Large intestine (tissue), 3 donors: ENCODE measurements around the gene CEMIP2. TPM values are rescaled to one million over a fixed set of nuclear protein-coding genes. Genes with fewer than 3 reads are reported as not detected.

Source experiments
- DNase-seq, 2 donors: peaks; one replicate each; pipeline versions ENCODE4 v3.0.0 to v3.0.0-alpha.2; 2013
- H3K27ac ChIP-seq: one replicate; pipeline ENCODE4 v1.5.1; 2013; ENCODE audit warnings: low read length
- H3K27me3 ChIP-seq: 2 replicates; pipeline ENCODE4 v1.6.1; 2013; ENCODE audit warnings: low read length; ENCODE audit not compliant: control insufficient read depth, insufficient read depth
- H3K36me3 ChIP-seq: 2 replicates; pipeline ENCODE4 v1.6.1; 2013; ENCODE audit warnings: low read length; ENCODE audit not compliant: control insufficient read depth, insufficient read depth
- H3K4me1 ChIP-seq: one replicate; pipeline ENCODE4 v1.6.1; 2013; ENCODE audit warnings: low read length; ENCODE audit not compliant: control insufficient read depth, insufficient read depth
- H3K4me3 ChIP-seq: one replicate; pipeline ENCODE4 v1.5.1; 2013; ENCODE audit warnings: low read length
- H3K9me3 ChIP-seq: one replicate; pipeline ENCODE4 v1.6.1; 2013; ENCODE audit warnings: mild to moderate bottlenecking, low read depth, low read length, moderate library complexity; ENCODE audit not compliant: control insufficient read depth
- WGBS: methylation state at CpG from one replicate; pipeline ENCODE4 v1.1.5; 2013; ENCODE audit warnings: low lambda C conversion rate; ENCODE audit not compliant: insufficient coverage; 5-methylcytosine and 5-hydroxymethylcytosine counted together
- polyA plus RNA-seq: library from polyadenylated mRNA; unstranded; fragments of 120-200 nt; gene quantifications from one replicate; pipeline ENCODE4 v1.2.1, GENCODE V29; 2013

Gene CEMIP2
- polyA plus RNA-seq, 1 donor = 41.9 TPM

GRCh38 chr9:71681708-71682272, 86.5 kb downstream of the CEMIP2 start:
- H3K36me3 ChIP-seq = peaks cover 16% of the 10 kb centered on the region
- no peaks in the 10 kb centered on the region for H3K27me3 ChIP-seq
- no peak overlapping the region for H3K27ac ChIP-seq
- H3K4me3 ChIP-seq = no peak overlapping the region
- peaks cover 31% of the 10 kb centered on the region for H3K4me1 ChIP-seq
- peak; percentile 29 to 67 for DNase-seq
- no CpG with 5 or more reads among the region's 3 CpGs for WGBS
- no peaks in the 10 kb centered on the region for H3K9me3 ChIP-seq

GRCh38 chr9:71681104-71681707, 87.1 kb downstream of the CEMIP2 start:
- Histone ChIP-seq H3K9me3 (no peaks in the 10 kb centered on the region), H3K27me3 (no peaks in the 10 kb centered on the region), H3K27ac (no peak overlapping the region), H3K4me1 (peaks cover 31% of the 10 kb centered on the region), H3K36me3 (peaks cover 12% of the 10 kb centered on the region), H3K4me3 (no peak overlapping the region)
- no peak for DNase-seq
- no CpG with 5 or more reads among the region's 1 CpG for WGBS

DNA sequence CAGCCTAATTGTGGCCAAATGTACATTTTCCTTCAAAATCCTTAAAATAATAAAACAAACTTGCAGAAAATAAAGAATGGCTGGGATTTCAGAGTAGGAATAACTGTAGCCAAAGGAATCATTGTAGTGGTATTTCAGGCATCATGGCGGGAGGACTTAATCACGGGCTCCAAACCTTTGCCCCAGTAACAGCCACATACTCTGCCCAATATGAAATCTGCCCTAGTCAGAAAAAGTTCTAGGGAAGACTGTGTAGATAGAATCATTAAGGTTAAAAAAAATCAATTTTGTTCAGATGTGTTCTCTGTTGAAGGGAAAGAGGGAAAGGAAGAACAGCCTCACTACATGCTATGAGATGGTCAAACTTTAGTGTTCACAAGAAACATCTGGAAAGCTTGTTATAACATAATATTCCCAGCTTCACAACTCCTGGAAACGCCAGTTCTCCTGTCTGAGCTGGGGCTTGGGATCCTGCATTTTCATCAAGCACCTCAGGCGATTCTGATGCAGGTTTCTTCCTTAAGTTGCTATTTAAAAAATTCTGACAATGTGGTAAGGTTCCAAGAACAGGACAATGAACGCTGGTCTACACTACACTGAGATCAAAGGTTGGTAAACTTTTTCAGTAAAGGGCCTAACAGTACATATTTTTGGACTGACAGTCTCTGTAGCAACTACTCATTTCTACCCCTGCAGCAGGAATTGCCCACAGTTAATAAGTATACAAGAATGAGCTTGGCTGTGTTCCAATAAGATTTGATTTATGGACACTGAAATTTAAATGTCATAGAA, 87.9 kb downstream of the CEMIP2 start:
- DNase-seq = peak; percentile 21 to 48
- H3K4me3 ChIP-seq = no peak overlapping the region
- no peak overlapping the region for H3K27ac ChIP-seq
- H3K9me3 ChIP-seq = no peaks in the 10 kb centered on the region
- H3K36me3 ChIP-seq = peaks cover 7% of the 10 kb centered on the region
- no peaks in the 10 kb centered on the region for H3K27me3 ChIP-seq
- no CpG with 5 or more reads among the region's 5 CpGs for WGBS
- peaks cover 31% of the 10 kb centered on the region for H3K4me1 ChIP-seq

DNA sequence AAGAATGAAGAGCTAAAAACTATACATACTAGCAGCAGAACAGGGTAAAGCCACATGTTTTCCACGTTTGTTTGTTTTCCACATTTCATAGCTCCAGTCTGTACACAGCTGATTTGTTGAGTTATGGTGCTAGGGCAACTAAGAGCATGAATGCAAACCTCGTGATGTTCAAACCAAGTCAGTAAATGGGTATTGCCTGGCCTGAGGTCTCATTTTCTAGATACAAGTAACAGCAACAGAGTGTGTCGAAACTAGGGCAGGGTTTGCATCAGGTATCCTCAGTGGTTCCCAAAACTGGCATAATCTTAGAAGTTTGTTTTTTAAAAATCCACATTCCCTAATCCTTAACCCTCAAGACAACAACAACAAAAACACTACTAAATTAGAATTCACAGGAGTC, 89.3 kb downstream of the CEMIP2 start:
- Histone ChIP-seq H3K27me3 (no peaks in the 10 kb centered on the region), H3K4me3 (no peak overlapping the region), H3K4me1 (peaks cover 31% of the 10 kb centered on the region), H3K36me3 (no peaks in the 10 kb centered on the region), H3K9me3 (no peaks in the 10 kb centered on the region), H3K27ac (no peak overlapping the region)
- WGBS = no CpG with 5 or more reads among the region's 3 CpGs
- DNase-seq = no peak

- DNase-seq = no peak
- Histone ChIP-seq H3K4me3 (no peak overlapping the region), H3K9me3 (no peaks in the 10 kb centered on the region), H3K36me3 (no peaks in the 10 kb centered on the region), H3K27me3 (no peaks in the 10 kb centered on the region), H3K27ac (peak overlapping the region; percentile 59), H3K4me1 (peaks cover 26% of the 10 kb centered on the region)
- 100% methylated on average over 1 of the region's 1 CpG for WGBS
Measured at GRCh38 chr9:71677209-71677608, 91.1 kb downstream of the CEMIP2 start.

- no peak for DNase-seq
- Histone ChIP-seq H3K4me3 (no peak overlapping the region), H3K4me1 (peaks cover 24% of the 10 kb centered on the region), H3K36me3 (no peaks in the 10 kb centered on the region), H3K27me3 (no peaks in the 10 kb centered on the region), H3K27ac (no peak overlapping the region), H3K9me3 (no peaks in the 10 kb centered on the region)
Measured at GRCh38 chr9:71676460-71676859, 91.9 kb downstream of the CEMIP2 start.

DNA sequence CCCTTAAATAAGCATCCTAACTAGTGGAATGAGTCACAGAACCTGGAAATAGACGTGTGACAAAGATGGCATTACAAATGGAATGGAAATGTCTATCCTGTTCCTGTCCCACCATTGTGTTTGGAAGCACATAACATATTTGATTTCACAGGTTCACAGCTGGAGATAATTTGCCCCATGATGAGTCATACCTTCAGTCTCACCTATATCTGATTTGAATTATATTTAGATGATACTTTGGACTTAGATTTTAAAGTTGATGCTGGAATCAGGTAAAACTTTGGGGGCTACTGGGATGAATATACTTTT, 92.5 kb downstream of the CEMIP2 start:
- Histone ChIP-seq H3K27me3 (no peaks in the 10 kb centered on the region), H3K4me1 (peaks cover 18% of the 10 kb centered on the region), H3K4me3 (no peak overlapping the region), H3K9me3 (no peaks in the 10 kb centered on the region), H3K36me3 (no peaks in the 10 kb centered on the region), H3K27ac (no peak overlapping the region)
- 100% methylated on average over 1 of the region's 1 CpG for WGBS
- DNase-seq = no peak

DNA sequence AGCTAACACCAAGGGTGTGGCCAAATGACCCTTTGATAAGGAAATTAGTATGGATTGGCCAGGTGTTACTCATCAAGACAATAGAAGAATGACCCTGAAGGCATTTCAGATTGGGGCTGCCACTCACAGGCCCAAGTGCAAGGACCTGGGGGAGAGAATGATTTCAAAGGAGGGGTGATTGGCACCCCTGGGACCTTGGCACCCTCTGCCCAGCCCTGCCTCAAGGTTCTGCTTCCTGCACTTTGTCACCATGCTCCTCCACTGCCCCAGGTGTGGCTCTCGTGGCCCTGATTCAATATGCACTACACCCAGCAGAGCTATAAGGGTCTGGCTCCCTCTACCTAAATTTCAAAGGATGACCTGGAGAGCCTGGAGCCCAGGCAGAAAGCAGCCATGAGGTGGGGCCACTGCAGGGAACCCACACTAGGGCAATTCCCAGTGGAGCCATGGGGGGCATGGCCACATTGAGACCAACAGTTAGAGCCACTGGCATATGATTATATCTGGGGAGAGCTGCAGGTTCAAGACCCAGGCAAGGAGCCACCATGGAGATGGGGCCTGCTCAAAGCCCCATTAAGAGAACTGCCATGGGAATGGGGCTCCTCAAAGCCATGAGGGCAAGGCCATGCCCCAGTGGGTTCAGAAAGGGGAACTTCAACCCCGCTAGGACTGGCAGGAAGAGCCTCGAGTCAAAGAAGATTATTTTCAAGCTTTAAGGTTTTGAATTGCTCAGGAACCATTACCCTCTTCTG, 93.0 kb downstream of the CEMIP2 start:
- Histone ChIP-seq H3K4me3 (no peak overlapping the region), H3K27ac (no peak overlapping the region), H3K4me1 (peaks cover 14% of the 10 kb centered on the region), H3K9me3 (no peaks in the 10 kb centered on the region), H3K36me3 (no peaks in the 10 kb centered on the region), H3K27me3 (no peaks in the 10 kb centered on the region)
- no CpG with 5 or more reads among the region's 3 CpGs for WGBS
- no peak for DNase-seq

DNA sequence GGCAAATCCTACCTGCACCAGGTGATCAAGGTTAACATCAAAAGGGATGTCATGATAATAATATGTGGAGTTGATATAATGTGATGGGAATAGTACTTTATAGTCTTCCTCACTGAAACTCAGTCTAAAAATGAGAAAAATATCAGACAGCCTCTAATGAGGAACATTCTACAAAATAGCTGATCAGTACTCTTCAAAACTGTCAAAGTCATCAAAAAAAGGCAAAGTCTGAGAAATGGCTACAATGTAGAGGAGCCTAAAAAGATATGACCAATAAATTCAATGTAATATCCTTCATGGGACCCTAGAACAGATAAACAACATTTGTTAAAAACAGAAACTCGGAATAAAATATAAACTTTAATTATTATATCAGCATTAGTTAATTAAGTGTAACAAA, 95.7 kb downstream of the CEMIP2 start:
- whole genome bisulfite sequencing = 100% methylated on average over 1 of the region's 1 CpG
- no peaks in the 10 kb centered on the region for H3K27me3 ChIP-seq
- no peaks in the 10 kb centered on the region for H3K36me3 ChIP-seq
- no peak for DNase-seq
- H3K9me3 ChIP-seq = no peaks in the 10 kb centered on the region
- no peak overlapping the region for H3K4me3 ChIP-seq
- H3K4me1 ChIP-seq = peaks cover 5% of the 10 kb centered on the region
- H3K27ac ChIP-seq = no peak overlapping the region

DNA sequence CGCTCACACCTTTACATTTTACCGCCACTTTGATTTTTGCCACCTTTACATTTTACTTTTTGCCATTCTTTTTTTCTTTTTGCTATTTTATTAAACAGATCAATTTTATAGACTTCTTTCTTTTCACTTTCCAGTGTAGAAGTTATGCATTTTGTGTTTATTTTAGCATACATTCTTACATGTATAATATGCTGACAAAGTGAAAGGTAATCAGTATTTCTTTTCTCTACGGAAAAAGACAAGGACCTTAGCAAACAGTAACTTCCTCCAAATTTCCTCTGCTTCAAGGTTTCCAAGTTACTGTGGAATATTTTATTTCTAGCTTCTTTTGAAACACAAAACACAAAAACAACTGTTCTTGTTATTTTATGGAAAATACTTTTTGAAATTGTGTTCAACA, 97.0 kb downstream of the CEMIP2 start:
- Histone ChIP-seq H3K9me3 (no peaks in the 10 kb centered on the region), H3K36me3 (no peaks in the 10 kb centered on the region), H3K27ac (no peak overlapping the region), H3K4me3 (no peak overlapping the region), H3K4me1 (peaks cover 2% of the 10 kb centered on the region), H3K27me3 (no peaks in the 10 kb centered on the region)
- 81% methylated on average over 3 of the region's 3 CpGs for WGBS
- no peak for DNase-seq
